ENCODE results near the gene TMEM255B.
"Not testable (repeated sequence)": the region's sequence is repeated elsewhere in the genome, so short reads cannot be mapped to it uniquely, and the experiment has no call there.

The TMEM255B gene

DNA sequence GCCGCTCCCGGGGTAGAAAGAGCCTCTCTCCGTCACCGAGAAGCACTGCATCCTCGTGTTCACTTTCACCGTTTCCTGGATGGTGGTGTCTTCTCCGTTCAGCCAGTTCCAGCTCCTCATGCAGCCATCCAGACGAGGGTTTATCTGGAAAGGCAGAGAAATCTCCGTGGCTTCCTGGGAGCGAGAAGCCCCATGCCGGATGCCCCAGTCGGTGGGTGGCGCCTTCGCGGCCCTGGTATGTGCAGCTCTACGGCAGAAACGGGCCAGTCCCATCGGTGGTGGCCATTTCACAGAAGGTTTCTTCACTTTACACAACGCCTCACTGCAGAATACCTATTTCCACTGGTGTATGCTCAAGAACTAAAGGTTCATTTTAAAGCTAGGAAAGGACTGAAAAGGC lies 68.0 kb downstream of the TMEM255B start:
- H3K27me3 ChIP-seq (ENCODE audit: low read length): no peaks in the 10 kb centered on the region
- H3K36me3 ChIP-seq (ENCODE audit: low read length): no peaks in the 10 kb centered on the region
- no peak overlapping the region for H3K27ac ChIP-seq (ENCODE audit: low read depth, low read length)
- no peak overlapping the region for H3K4me2 ChIP-seq (ENCODE audit: low read depth, low read length, poor library complexity, severe bottlenecking)
- no peak overlapping the region for H3K4me3 ChIP-seq (ENCODE audit: insufficient read depth, low read length, poor library complexity, severe bottlenecking)
- no peaks in the 10 kb centered on the region for H3K9me3 ChIP-seq (ENCODE audit: insufficient read depth, low read length)
- H3F3A ChIP-seq (ENCODE audit: insufficient read depth): no peaks in the 10 kb centered on the region
- no peaks in the 10 kb centered on the region for H3K79me2 ChIP-seq (ENCODE audit: insufficient read depth, low read length)
- TF ChIP-seq, protein P1, sequence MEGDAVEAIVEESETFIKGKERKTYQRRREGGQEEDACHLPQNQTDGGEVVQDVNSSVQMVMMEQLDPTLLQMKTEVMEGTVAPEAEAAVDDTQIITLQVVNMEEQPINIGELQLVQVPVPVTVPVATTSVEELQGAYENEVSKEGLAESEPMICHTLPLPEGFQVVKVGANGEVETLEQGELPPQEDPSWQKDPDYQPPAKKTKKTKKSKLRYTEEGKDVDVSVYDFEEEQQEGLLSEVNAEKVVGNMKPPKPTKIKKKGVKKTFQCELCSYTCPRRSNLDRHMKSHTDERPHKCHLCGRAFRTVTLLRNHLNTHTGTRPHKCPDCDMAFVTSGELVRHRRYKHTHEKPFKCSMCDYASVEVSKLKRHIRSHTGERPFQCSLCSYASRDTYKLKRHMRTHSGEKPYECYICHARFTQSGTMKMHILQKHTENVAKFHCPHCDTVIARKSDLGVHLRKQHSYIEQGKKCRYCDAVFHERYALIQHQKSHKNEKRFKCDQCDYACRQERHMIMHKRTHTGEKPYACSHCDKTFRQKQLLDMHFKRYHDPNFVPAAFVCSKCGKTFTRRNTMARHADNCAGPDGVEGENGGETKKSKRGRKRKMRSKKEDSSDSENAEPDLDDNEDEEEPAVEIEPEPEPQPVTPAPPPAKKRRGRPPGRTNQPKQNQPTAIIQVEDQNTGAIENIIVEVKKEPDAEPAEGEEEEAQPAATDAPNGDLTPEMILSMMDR (IDR thresholded peaks at IDR 0.05; ENCODE audit: insufficient read depth, low read length, poor library complexity, severe bottlenecking): no peak
- no peak for TF ChIP-seq EZH2phosphoT487 (conservative IDR thresholded peaks at IDR 0.05; ENCODE audit: low read length)
- H3K9me2 ChIP-seq (replicated peaks; ENCODE audit: insufficient read depth, low read length): no peaks in the 10 kb centered on the region
- no peak overlapping the region for H3K9ac ChIP-seq (ENCODE audit: low read length)
- H4K20me1 ChIP-seq (ENCODE audit: low read depth, low read length): no peaks in the 10 kb centered on the region
- no peak overlapping the region for H2AFZ ChIP-seq (ENCODE audit: low read depth, low read length, severe bottlenecking)

DNA sequence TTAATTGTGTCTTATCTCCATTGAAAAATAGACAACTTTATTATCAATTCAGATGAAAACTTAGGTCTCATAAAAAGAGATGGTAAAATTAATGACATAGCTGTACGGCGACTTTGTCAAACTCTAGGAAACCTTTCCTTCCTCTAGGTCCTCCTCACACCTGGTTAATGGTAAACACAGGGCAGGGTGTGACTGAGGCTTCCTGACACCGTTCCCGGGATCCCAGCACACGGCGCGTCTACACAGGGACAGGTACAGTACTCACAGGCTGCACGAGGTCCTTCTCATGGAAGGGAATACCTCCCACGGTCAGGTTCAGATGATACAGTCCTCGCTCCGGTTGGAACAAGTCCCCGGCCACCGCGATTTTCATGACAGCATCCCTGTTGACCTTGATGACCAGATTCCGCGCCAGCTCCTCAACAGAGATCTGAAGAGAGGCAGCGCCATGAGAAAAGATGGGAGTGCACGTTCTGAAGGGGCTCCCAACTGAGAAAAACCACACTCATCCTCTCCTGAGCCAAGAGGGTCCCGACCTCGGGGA lies 69.3 kb downstream of the TMEM255B start:
- Histone ChIP-seq H3K27me3 (ENCODE audit: low read length) (no peaks in the 10 kb centered on the region), H3K9me2 (replicated peaks; ENCODE audit: insufficient read depth, low read length) (no peaks in the 10 kb centered on the region), H2AFZ (ENCODE audit: low read depth, low read length, severe bottlenecking) (no peak overlapping the region), H3K4me2 (ENCODE audit: low read depth, low read length, poor library complexity, severe bottlenecking) (no peak overlapping the region), H3K4me3 (ENCODE audit: insufficient read depth, low read length, poor library complexity, severe bottlenecking) (no peak overlapping the region), H3K36me3 (ENCODE audit: low read length) (no peaks in the 10 kb centered on the region), H3F3A (ENCODE audit: insufficient read depth) (no peaks in the 10 kb centered on the region), H3K79me2 (ENCODE audit: insufficient read depth, low read length) (no peaks in the 10 kb centered on the region), H3K27ac (ENCODE audit: low read depth, low read length) (no peak overlapping the region), H3K9me3 (ENCODE audit: insufficient read depth, low read length) (no peaks in the 10 kb centered on the region), H3K9ac (ENCODE audit: low read length) (no peak overlapping the region), H4K20me1 (ENCODE audit: low read depth, low read length) (no peaks in the 10 kb centered on the region)
- TF ChIP-seq, protein P1 (IDR thresholded peaks at IDR 0.05; ENCODE audit: insufficient read depth, low read length, poor library complexity, severe bottlenecking): no peak
- no peak for TF ChIP-seq EZH2phosphoT487 (conservative IDR thresholded peaks at IDR 0.05; ENCODE audit: low read length)

DNA sequence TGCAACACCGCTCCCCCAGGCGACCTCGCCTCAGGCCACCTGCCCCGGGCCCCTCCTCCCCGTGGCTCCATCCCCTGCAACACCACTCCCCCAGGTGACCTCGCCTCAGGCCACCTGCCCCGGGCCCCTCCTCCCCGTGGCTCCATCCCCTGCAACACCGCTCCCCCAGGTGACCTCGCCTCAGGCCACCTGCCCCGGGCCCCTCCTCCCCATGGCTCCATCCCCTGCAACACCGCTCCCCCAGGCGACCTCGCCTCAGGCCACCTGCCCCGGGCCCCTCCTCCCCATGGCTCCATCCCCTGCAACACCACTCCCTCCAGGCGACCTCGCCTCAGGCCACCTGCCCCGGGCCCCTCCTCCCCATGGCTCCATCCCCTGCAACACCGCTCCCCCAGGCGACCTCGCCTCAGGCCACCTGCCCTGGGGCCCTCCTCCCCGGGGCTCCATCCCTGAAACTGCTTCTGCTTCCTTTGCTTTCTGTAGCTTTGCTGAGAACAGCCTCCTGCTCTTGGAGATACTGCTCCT lies 71.5 kb downstream of the TMEM255B start:
- H3K9me2 ChIP-seq (replicated peaks; ENCODE audit: insufficient read depth, low read length); H3K27ac ChIP-seq (ENCODE audit: low read depth, low read length); H3K9ac ChIP-seq (ENCODE audit: low read length); H3K9me3 ChIP-seq (ENCODE audit: insufficient read depth, low read length); H4K20me1 ChIP-seq (ENCODE audit: low read depth, low read length); H3K79me2 ChIP-seq (ENCODE audit: insufficient read depth, low read length); H3K4me2 ChIP-seq (ENCODE audit: low read depth, low read length, poor library complexity, severe bottlenecking); H3K4me3 ChIP-seq (ENCODE audit: insufficient read depth, low read length, poor library complexity, severe bottlenecking); H3K36me3 ChIP-seq (ENCODE audit: low read length); H2AFZ ChIP-seq (ENCODE audit: low read depth, low read length, severe bottlenecking); H3K27me3 ChIP-seq (ENCODE audit: low read length); H3F3A ChIP-seq (ENCODE audit: insufficient read depth): not testable (repeated sequence)

DNA sequence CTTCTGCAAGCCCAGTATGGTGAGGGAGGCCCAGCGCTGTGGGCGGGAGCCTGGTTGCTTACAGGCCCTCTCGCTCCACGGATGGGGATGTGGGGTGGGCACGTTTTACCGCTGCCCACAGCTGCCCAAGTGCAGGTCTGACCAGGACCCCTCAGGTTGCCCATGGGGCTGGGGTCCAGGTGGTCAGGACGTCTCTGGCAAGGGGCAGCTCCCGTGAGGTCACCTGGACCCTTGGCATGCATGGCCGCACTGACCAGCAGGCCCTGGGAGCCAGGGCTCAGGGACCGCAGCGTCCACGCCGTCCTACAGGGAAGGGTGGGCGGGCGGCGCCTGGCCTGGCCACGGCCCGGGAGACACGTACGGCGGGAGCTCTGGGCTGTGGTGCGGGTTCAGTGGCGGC lies 72.0 kb downstream of the TMEM255B start:
- Histone ChIP-seq H3K9me2 (replicated peaks; ENCODE audit: insufficient read depth, low read length) (no peaks in the 10 kb centered on the region), H3K9ac (ENCODE audit: low read length) (no peak overlapping the region), H3K27ac (ENCODE audit: low read depth, low read length) (no peak overlapping the region), H3K79me2 (ENCODE audit: insufficient read depth, low read length) (no peaks in the 10 kb centered on the region), H3F3A (ENCODE audit: insufficient read depth) (no peaks in the 10 kb centered on the region), H3K27me3 (ENCODE audit: low read length) (no peaks in the 10 kb centered on the region), H3K4me3 (ENCODE audit: insufficient read depth, low read length, poor library complexity, severe bottlenecking) (no peak overlapping the region), H4K20me1 (ENCODE audit: low read depth, low read length) (no peaks in the 10 kb centered on the region), H3K36me3 (ENCODE audit: low read length) (no peaks in the 10 kb centered on the region), H3K9me3 (ENCODE audit: insufficient read depth, low read length) (no peaks in the 10 kb centered on the region), H3K4me2 (ENCODE audit: low read depth, low read length, poor library complexity, severe bottlenecking) (no peak overlapping the region), H2AFZ (ENCODE audit: low read depth, low read length, severe bottlenecking) (no peak overlapping the region)
- TF ChIP-seq, protein P1 (IDR thresholded peaks at IDR 0.05; ENCODE audit: insufficient read depth, low read length, poor library complexity, severe bottlenecking): no peak
- no peak for TF ChIP-seq EZH2phosphoT487 (conservative IDR thresholded peaks at IDR 0.05; ENCODE audit: low read length)

Data from SU-DHL-6 (cell line).